Activated T-cell treated with anti-CD3 and anti-CD28 coated beads, Interleukin-2, amount 50 U/mL, for 72 hours (primary cell): ENCODE data around the gene ANKRD55. TPM values are rescaled to one million over a fixed set of nuclear protein-coding genes. Genes with fewer than 3 reads are reported as not detected.
A peak's percentile ranks its signal among the peaks of the same experiment; 100 is the strongest.
"Not testable (repeated sequence)": the region's sequence is repeated elsewhere in the genome, so short reads cannot be mapped to it uniquely, and the experiment has no call there.

Experiments
- ATAC-seq, 2 donors: fragments of 150-1000 bp; cut with Tn5 transposase; replicated peaks in 1 of 2; 2 replicates each; pipeline ENCODE4 v1.10.0; 2021; ENCODE audit warnings: moderate library complexity in 2 of 2, mild to moderate bottlenecking in 1 of 2
- DNase-seq, 2 donors: peaks; one replicate each; pipeline ENCODE4 v3.0.0; 2021 to 2022; ENCODE audit warnings: mixed read lengths in 1 of 2
- H3K27ac Mint-ChIP-seq: one replicate; pipeline ENCODE4 v1.8.0; 2022; ENCODE audit warnings: mild to moderate bottlenecking, moderate library complexity, mixed read lengths
- H3K27me3 Mint-ChIP-seq: one replicate; pipeline ENCODE4 v1.8.0; 2022; ENCODE audit warnings: low read depth, mixed read lengths
- H3K36me3 Mint-ChIP-seq, 2 donors: one replicate each; pipeline ENCODE4 v1.8.0; 2022; ENCODE audit warnings: mixed read lengths in 2 of 2, mild to moderate bottlenecking in 1 of 2; ENCODE audit not compliant: insufficient read depth in 2 of 2
- H3K4me1 Mint-ChIP-seq: one replicate; pipeline ENCODE4 v1.8.0; 2022; ENCODE audit warnings: low read depth, mixed read lengths
- H3K4me3 Mint-ChIP-seq, 2 donors: one replicate each; pipeline ENCODE4 v1.8.0; 2022; ENCODE audit warnings: mild to moderate bottlenecking in 2 of 2, mixed read lengths in 2 of 2, moderate library complexity in 2 of 2
- H3K9me3 Mint-ChIP-seq, 2 donors: one replicate each; pipeline ENCODE4 v1.8.0; 2022; ENCODE audit warnings: mixed read lengths in 2 of 2
- total RNA-seq, 2 donors: library from RNA; stranded (reverse); gene quantifications; one replicate each; pipeline ENCODE4 v1.2.3, GENCODE V29; 2022

The ANKRD55 gene
- 1 to 10 TPM in 1 of 2 donors, under 1 TPM in 1; 0.74 to 3.4 TPM for total RNA-seq

DNA sequence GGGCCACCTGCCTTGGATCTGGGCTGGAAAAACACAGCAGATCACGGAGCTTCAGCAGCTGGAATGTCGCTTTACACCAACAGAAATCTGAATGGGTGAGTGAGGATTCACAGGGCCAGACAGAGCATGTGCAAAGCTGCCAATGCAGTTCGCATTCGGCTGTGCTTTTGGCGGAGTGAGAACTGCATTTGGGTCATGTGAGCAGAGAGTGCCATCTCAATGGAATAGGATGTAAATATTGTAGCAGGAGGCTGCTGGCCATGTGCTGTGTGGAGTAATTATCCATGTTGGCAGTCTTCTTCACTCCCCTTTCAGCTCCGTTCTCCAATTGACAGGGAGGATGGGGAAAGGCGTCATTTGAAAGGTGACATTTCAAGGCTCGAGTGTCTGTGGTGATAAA, at the start of gene ANKRD55:
TSS of gene ANKRD55 (minus strand) at position 101 of the 400 bp plus-strand sequence. CDS start 417 bp downstream, outside the sequence.
- Mint-ChIP-seq H3K4me1 (no peaks in the 10 kb centered on the region), H3K9me3 (no peaks in the 10 kb centered on the region), H3K27ac (no peak within 1 kb of the TSS), H3K27me3 (peaks cover 5% of the 10 kb centered on the region), H3K36me3 (no peaks in the 10 kb centered on the region), H3K4me3 (no peak within 1 kb of the TSS)
- no peak for DNase-seq
- ATAC-seq, result no peak

DNA sequence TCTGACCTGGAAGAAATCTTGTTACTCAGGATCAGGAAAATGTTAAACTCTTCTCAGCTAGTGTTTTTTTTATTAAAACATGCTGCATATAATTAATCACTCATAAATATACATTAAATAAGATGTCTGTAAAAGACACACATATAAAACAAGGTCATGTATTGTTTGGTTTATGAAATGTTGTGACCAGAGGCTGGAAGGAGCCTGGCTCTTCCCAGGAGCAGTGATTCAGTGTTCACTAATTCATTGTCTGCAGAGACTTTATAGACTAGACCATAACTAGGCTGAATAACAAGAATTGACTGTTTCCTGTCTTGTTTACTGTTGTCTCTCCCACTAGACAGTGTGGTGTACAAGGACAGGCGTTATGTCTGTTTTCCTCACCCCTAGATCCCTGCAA, 49.1 kb upstream of the ANKRD55 start:
- H3K27me3 Mint-ChIP-seq, result no peaks in the 10 kb centered on the region
- no peaks in the 10 kb centered on the region for H3K9me3 Mint-ChIP-seq
- H3K27ac Mint-ChIP-seq, result no peak overlapping the region
- no peaks in the 10 kb centered on the region for H3K4me1 Mint-ChIP-seq
- ATAC-seq (no peak), DNase-seq (no peak)
- no peak overlapping the region for H3K4me3 Mint-ChIP-seq
- H3K36me3 Mint-ChIP-seq, result no peaks in the 10 kb centered on the region

DNA sequence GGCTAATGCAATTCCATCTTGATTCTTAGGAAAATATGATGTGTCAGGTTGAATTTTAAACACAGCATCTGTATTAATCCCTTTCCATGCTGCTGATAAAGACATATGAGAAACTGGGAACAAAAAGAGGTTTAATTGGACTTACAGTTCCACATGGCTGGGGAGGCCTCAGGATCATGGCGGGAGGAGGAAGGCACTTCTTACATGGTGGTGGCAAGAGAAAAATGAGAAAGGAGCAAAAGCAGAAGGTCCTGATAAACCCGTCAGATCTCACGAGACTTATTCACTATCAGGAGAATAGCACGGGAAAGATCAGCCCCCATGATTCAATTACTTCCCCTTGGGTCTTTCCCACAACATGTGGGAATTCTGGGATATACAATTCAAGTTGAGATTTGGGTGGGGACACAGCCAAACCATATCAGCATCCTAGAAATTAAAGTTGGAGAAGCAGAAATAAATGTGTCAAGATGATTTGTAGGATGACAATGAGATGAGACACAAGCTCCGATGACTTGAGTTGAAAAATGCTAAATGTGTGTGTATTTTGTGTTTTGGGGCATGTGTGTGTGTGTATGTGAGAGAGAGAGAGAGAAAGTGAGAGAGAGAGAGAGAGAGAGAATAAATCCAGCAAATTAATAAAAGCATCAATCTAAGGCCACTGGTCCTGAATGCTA, 48.5 kb upstream of the ANKRD55 start:
- DNase-seq, result no peak
- no peak overlapping the region for H3K4me3 Mint-ChIP-seq
- no peak overlapping the region for H3K27ac Mint-ChIP-seq
- ATAC-seq, result no peak
- H3K27me3 Mint-ChIP-seq, result no peaks in the 10 kb centered on the region
- no peaks in the 10 kb centered on the region for H3K4me1 Mint-ChIP-seq
- no peaks in the 10 kb centered on the region for H3K36me3 Mint-ChIP-seq
- H3K9me3 Mint-ChIP-seq, result no peaks in the 10 kb centered on the region

DNA sequence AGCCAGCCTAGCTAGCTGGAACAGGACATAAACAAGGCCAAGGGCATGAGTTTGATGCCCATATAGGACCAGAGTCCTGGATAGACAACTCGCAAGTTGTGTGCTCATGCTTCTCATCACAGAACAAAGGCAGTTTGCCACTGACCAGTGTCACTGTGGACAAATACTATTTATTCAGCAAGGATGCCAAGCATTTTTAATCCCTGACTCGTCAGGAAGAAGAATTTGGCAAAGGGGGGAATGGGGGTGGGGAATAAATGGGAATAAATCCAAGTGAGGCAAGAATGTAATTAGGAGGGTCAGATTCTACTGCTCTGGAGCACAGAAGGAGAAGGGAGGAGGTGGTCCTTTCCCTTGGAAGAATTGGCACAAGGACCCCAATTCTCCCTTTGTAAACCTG, 46.8 kb upstream of the ANKRD55 start:
- ATAC-seq, result no peak
- H3K27ac Mint-ChIP-seq, result no peak overlapping the region

DNA sequence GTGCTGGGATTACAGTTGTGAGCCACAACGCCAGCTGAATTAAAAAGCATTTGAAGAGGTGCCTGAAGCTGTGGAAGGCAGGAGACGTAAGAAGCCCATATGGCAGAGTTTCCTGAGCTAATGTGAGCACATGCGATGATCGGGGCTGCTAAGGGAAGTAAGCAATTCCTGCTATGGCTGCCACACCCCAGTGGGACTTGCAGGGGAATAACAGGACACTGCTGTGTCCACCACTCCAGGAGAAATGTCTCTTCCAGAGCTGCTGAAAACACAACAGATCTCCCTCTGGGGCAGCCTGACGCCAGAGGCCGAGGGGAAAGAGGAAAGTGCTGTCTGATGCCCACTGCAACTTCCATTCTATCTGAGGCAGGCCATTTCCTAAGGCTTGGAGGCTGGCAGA, 46.2 kb upstream of the ANKRD55 start:
- Mint-ChIP-seq H3K9me3 (peaks cover 0 to 3% of the 10 kb centered on the region in 2 donors), H3K36me3 (no peaks in the 10 kb centered on the region), H3K4me1 (no peaks in the 10 kb centered on the region), H3K27me3 (no peaks in the 10 kb centered on the region), H3K27ac (no peak overlapping the region), H3K4me3 (no peak overlapping the region)
- ATAC-seq (no peak), DNase-seq (no peak)

More for the DNA sequence above, 46.8 kb upstream of the ANKRD55 start:
- DNase-seq, result no peak
- Mint-ChIP-seq H3K36me3 (no peaks in the 10 kb centered on the region), H3K4me1 (no peaks in the 10 kb centered on the region), H3K4me3 (no peak overlapping the region), H3K27me3 (no peaks in the 10 kb centered on the region), H3K9me3 (peaks cover 0 to 3% of the 10 kb centered on the region in 2 donors)

DNA sequence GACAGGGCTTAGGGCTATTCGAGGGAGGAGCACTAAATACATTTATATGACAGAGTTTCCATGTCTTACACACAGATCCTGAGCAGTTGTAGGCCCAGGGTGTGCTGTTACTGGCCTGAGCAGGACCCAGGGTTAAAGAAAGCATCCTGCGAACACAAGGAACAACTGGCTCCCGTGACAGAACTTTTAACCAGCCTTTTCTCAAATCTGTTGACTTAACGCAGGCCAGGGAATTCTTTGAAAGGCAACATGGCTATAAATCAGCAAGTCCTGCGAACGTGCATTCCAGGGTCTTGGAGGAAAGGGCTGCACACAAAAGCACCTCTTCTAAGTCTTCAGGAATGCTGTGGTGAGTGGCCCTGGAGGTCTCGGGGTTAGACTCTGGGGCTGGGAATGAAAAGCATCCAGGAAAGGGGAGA, 45.2 kb upstream of the ANKRD55 start:
- Mint-ChIP-seq H3K27ac (no peak overlapping the region), H3K9me3 (peaks cover 0 to 3% of the 10 kb centered on the region in 2 donors), H3K4me1 (no peaks in the 10 kb centered on the region), H3K36me3 (no peaks in the 10 kb centered on the region), H3K4me3 (no peak overlapping the region), H3K27me3 (no peaks in the 10 kb centered on the region)
- DNase-seq (no peak), ATAC-seq (no peak)

DNA sequence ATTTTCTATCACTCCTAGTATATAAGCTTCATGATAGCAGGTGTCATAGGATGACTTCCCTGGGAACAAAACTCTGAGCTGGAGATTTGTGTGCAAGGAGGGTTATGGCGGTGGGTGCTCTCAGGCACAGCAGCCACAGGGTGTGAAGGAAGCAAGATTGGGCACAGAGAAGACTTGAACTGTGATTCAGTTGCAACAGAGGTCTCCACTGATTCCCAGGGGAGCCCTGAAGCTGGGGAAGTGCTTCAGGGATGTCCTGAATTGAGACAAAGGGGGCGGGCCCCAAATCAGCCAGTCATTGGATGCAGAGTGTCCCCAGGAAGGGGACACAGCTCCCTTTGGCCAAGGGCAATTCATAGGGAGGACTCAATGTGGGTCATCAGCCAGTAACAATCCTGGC, 44.4 kb upstream of the ANKRD55 start:
- DNase-seq, result no peak
- H3K36me3 Mint-ChIP-seq, result no peaks in the 10 kb centered on the region
- H3K9me3 Mint-ChIP-seq, result peaks cover 0 to 3% of the 10 kb centered on the region in 2 donors
- H3K4me3 Mint-ChIP-seq, result no peak overlapping the region
- no peaks in the 10 kb centered on the region for H3K4me1 Mint-ChIP-seq
- H3K27me3 Mint-ChIP-seq, result no peaks in the 10 kb centered on the region
- ATAC-seq, result no peak
- H3K27ac Mint-ChIP-seq, result no peak overlapping the region

DNA sequence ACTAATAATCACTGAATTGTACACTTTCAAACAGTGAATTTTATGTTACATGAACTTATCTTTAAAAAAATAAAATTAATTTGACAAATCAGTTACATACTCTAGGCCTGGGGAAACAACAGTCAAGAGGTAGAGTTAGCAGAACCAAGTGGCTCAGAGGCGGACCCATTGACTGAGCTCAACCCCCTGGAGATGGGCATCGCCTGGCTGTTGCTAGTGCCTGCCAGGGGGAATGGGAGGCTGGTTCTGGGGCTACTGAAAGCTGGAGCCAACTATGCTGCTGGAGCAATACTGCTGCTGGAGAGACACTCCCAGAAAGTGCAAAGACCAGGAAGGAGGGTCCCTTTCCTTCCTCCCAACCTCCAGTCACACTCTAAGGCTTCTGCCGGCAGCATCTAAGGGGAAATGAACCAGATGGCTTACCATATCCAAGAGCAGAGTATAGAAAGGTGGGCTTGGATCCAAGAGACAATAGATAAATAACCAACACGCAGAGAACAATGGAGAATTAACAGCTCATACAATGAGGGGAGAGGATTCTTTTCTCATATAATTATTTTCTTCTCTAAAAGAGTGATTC, 40.3 kb upstream of the ANKRD55 start:
- peaks cover 0 to 3% of the 10 kb centered on the region in 2 donors for H3K9me3 Mint-ChIP-seq
- no peaks in the 10 kb centered on the region for H3K36me3 Mint-ChIP-seq
- H3K27me3 Mint-ChIP-seq, result no peaks in the 10 kb centered on the region
- no peak overlapping the region for H3K4me3 Mint-ChIP-seq
- no peak for ATAC-seq
- H3K27ac Mint-ChIP-seq, result no peak overlapping the region
- peaks cover 25% of the 10 kb centered on the region for H3K4me1 Mint-ChIP-seq
- no peak for DNase-seq

GRCh38 chr5:56272765-56273164, 39.6 kb upstream of the ANKRD55 start:
- DNase-seq (no peak), ATAC-seq (no peak)
- Mint-ChIP-seq H3K9me3 (peaks cover 0 to 3% of the 10 kb centered on the region in 2 donors), H3K36me3 (no peaks in the 10 kb centered on the region), H3K4me3 (no peak overlapping the region), H3K27ac (no peak overlapping the region), H3K4me1 (peaks cover 25% of the 10 kb centered on the region), H3K27me3 (no peaks in the 10 kb centered on the region)

GRCh38 chr5:56270568-56271392, 37.6 kb upstream of the ANKRD55 start:
- Mint-ChIP-seq H3K36me3 (no peaks in the 10 kb centered on the region), H3K4me1 (peaks cover 25% of the 10 kb centered on the region), H3K27me3 (peaks cover 7% of the 10 kb centered on the region), H3K27ac (peak overlapping the region; percentile 31), H3K4me3 (peak overlapping the region; percentile 48 to 52), H3K9me3 (no peaks in the 10 kb centered on the region)
- DNase-seq, result peak; percentile 78 to 83
- ATAC-seq, result peak; percentile 95 to 98

GRCh38 chr5:56270058-56270457, 36.9 kb upstream of the ANKRD55 start:
- ATAC-seq (peak; percentile 49 to 54), DNase-seq (no peak)
- peaks cover 25% of the 10 kb centered on the region for H3K4me1 Mint-ChIP-seq
- peaks cover 7% of the 10 kb centered on the region for H3K27me3 Mint-ChIP-seq
- H3K36me3 Mint-ChIP-seq, result no peaks in the 10 kb centered on the region
- H3K27ac Mint-ChIP-seq, result no peak overlapping the region
- peak overlapping the region; percentile 50 to 52 for H3K4me3 Mint-ChIP-seq
- no peaks in the 10 kb centered on the region for H3K9me3 Mint-ChIP-seq

GRCh38 chr5:56269216-56269927, 36.2 kb upstream of the ANKRD55 start:
- peak; percentile 38 to 54 for ATAC-seq
- Mint-ChIP-seq H3K9me3 (no peaks in the 10 kb centered on the region), H3K4me1 (peaks cover 25% of the 10 kb centered on the region), H3K4me3 (peak overlapping the region in 1 of 2 donors; percentile 50), H3K27me3 (peaks cover 7% of the 10 kb centered on the region), H3K27ac (peak overlapping the region; percentile 73), H3K36me3 (no peaks in the 10 kb centered on the region)
- DNase-seq, result peak; percentile 20 to 34

- H3K9me3 Mint-ChIP-seq, DNase-seq, H3K27ac Mint-ChIP-seq, H3K36me3 Mint-ChIP-seq, H3K4me3 Mint-ChIP-seq, ATAC-seq, H3K27me3 Mint-ChIP-seq: not testable (repeated sequence)
- H3K4me1 Mint-ChIP-seq, result peaks cover 25% of the 10 kb centered on the region
These were observed 35.6 kb upstream of the ANKRD55 start for GRCh38 chr5:56268707-56269106.
